22Rv1 (cell line): ENCODE results near the gene MEF2A.

Source experiments
- ZFX ChIP-seq: fragments of 450-650 bp; IDR thresholded peaks from 2 replicates; pipeline ENCODE4 v1.6.1; 2017; ENCODE audit warnings: antibody characterized with exemption, borderline replicate concordance
- TF ChIP-seq, protein P1 (sequence below): fragments of 450-650 bp; IDR thresholded peaks from 2 replicates; pipeline ENCODE4 v1.5.1; 2017; ENCODE audit warnings: mild to moderate bottlenecking

DNA sequence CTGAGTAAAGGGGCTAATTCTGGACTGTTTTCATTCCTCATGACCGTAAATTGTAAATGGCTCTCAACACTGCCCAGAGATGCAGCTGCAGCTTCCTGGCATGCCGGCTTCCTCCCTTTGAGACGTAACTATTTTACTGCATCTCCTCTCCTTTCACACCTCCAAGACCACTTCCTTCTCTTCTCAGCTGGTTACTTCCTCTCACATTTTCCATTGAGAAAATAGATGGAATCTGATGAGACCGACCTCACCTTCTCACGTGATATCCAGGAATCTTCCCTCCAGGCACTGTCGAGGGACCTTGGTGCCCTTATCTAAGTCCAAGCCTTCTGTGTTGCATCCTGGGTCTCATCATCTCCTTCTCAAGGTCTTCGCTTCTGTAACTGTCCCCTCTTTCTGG lies 154.7 kb downstream of the MEF2A start:
- TF ChIP-seq, protein P1, sequence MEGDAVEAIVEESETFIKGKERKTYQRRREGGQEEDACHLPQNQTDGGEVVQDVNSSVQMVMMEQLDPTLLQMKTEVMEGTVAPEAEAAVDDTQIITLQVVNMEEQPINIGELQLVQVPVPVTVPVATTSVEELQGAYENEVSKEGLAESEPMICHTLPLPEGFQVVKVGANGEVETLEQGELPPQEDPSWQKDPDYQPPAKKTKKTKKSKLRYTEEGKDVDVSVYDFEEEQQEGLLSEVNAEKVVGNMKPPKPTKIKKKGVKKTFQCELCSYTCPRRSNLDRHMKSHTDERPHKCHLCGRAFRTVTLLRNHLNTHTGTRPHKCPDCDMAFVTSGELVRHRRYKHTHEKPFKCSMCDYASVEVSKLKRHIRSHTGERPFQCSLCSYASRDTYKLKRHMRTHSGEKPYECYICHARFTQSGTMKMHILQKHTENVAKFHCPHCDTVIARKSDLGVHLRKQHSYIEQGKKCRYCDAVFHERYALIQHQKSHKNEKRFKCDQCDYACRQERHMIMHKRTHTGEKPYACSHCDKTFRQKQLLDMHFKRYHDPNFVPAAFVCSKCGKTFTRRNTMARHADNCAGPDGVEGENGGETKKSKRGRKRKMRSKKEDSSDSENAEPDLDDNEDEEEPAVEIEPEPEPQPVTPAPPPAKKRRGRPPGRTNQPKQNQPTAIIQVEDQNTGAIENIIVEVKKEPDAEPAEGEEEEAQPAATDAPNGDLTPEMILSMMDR = no peak
- no peak for TF ChIP-seq ZFX
